ENCODE data around the gene CHN2. TPM values are rescaled to one million over a fixed set of nuclear protein-coding genes. Genes with fewer than 3 reads are reported as not detected.

The CHN2 gene
- total RNA-seq, 1 experiment from 2014 or later: 7.7 TPM

GRCh38 chr7:29346231-29346978 lies 151.8 kb downstream of the CHN2 start:
- H3K4me3 ChIP-seq (ENCODE audit: low read length): no peak overlapping the region
- TF ChIP-seq EZH2phosphoT487 (IDR thresholded peaks at IDR 0.05; ENCODE audit: borderline replicate concordance, low read length): no peak
- no peak for TF ChIP-seq EZH2 (IDR thresholded peaks at IDR 0.05; ENCODE audit: low read length, unreplicated experiment)
- TF ChIP-seq CTCF (conservative IDR thresholded peaks at IDR 0.05; ENCODE audit: low read depth, low read length): no peak
- H3K79me2 ChIP-seq (ENCODE audit: low read length): no peaks in the 10 kb centered on the region
- H2AFZ ChIP-seq (ENCODE audit: low read length): no peak overlapping the region
- DNase-seq (peak; percentile 7), ATAC-seq (no peak)
- POLR2A ChIA-PET (ENCODE audit: unreplicated experiment): no interaction called here
- no peak overlapping the region for H3K27ac ChIP-seq (ENCODE audit: low read length)
- no peaks in the 10 kb centered on the region for H4K20me1 ChIP-seq (ENCODE audit: low read length)
- no peak overlapping the region for H3K4me2 ChIP-seq (ENCODE audit: low read length)
- H3K36me3 ChIP-seq (ENCODE audit: low read depth, low read length): no peaks in the 10 kb centered on the region
- H3K9me3 ChIP-seq (ENCODE audit: low read length): no peaks in the 10 kb centered on the region
- CTCF ChIA-PET: interaction anchor here (0.7 to 1.7 kb wide), 7 partner anchors 30 to 425 kb away, joined by 3 to 17 read pairs (median 8); no protein-coding TSS in a partner anchor
- no peaks in the 10 kb centered on the region for H3K9me2 ChIP-seq (replicated peaks; ENCODE audit: low read length)
- H3K4me1 ChIP-seq (ENCODE audit: insufficient read depth, low read length): peaks cover 19% of the 10 kb centered on the region
- H3K9ac ChIP-seq (ENCODE audit: low read length): no peak overlapping the region
- no peaks in the 10 kb centered on the region for H3K27me3 ChIP-seq (ENCODE audit: low read length)
- H3F3A ChIP-seq (ENCODE audit: low read length, unreplicated experiment): no peaks in the 10 kb centered on the region
- BruUV-seq (replicated peaks): no TSS peak
- intact Hi-C loops (cut with micrococcal nuclease): loop anchor here (10.0 kb wide), 1 partner anchor 58 kb away; no protein-coding TSS in a partner anchor

- TF ChIP-seq EZH2phosphoT487 (IDR thresholded peaks at IDR 0.05; ENCODE audit: borderline replicate concordance, low read length) (no peak), CTCF (conservative IDR thresholded peaks at IDR 0.05; ENCODE audit: low read depth, low read length) (no peak)
- no TSS peak for BruUV-seq (replicated peaks)
- ChIA-PET CTCF (interaction anchor here (1.0 kb wide), 1 partner anchor 160 kb away, joined by 3 read pairs; no protein-coding TSS in a partner anchor), POLR2A (ENCODE audit: unreplicated experiment) (no interaction called here)
- ATAC-seq (peak; percentile 77), DNase-seq (peak; percentile 51)
- no peaks in the 10 kb centered on the region for H4K20me1 ChIP-seq (ENCODE audit: low read length)
- H3K4me1 ChIP-seq (ENCODE audit: insufficient read depth, low read length): no peaks in the 10 kb centered on the region; the same call in 1 of the 2 replicates
- no peak overlapping the region for H3K4me3 ChIP-seq (ENCODE audit: low read length)
- no peak overlapping the region for H3K9ac ChIP-seq (ENCODE audit: low read length)
- no peaks in the 10 kb centered on the region for H3K36me3 ChIP-seq (ENCODE audit: low read depth, low read length)
- no peaks in the 10 kb centered on the region for H3K9me2 ChIP-seq (replicated peaks; ENCODE audit: low read length)
- H2AFZ ChIP-seq (ENCODE audit: low read length): no peak overlapping the region
- H3K4me2 ChIP-seq (ENCODE audit: low read length): no peak overlapping the region
- no peaks in the 10 kb centered on the region for H3K27me3 ChIP-seq (ENCODE audit: low read length)
- no peaks in the 10 kb centered on the region for H3F3A ChIP-seq (ENCODE audit: low read length, unreplicated experiment)
- intact Hi-C loops (cut with micrococcal nuclease): loop anchor here (10.0 kb wide), 1 partner anchor 55 kb away; no protein-coding TSS in a partner anchor
- H3K79me2 ChIP-seq (ENCODE audit: low read length): no peaks in the 10 kb centered on the region
- H3K9me3 ChIP-seq (ENCODE audit: low read length): no peaks in the 10 kb centered on the region
- H3K27ac ChIP-seq (ENCODE audit: low read length): no peak overlapping the region
These were observed 154.8 kb downstream of the CHN2 start for GRCh38 chr7:29349362-29349761.

- Histone ChIP-seq H3K4me2 (ENCODE audit: low read length) (no peak overlapping the region), H3K9me2 (replicated peaks; ENCODE audit: low read length) (no peaks in the 10 kb centered on the region), H3K36me3 (ENCODE audit: low read depth, low read length) (no peaks in the 10 kb centered on the region), H3F3A (ENCODE audit: low read length, unreplicated experiment) (no peaks in the 10 kb centered on the region), H3K4me1 (ENCODE audit: insufficient read depth, low read length) (no peaks in the 10 kb centered on the region; the same call in 1 of the 2 replicates), H3K27ac (ENCODE audit: low read length) (no peak overlapping the region), H3K27me3 (ENCODE audit: low read length) (no peaks in the 10 kb centered on the region), H4K20me1 (ENCODE audit: low read length) (no peaks in the 10 kb centered on the region), H3K9ac (ENCODE audit: low read length) (no peak overlapping the region), H3K4me3 (ENCODE audit: low read length) (no peak overlapping the region), H3K9me3 (ENCODE audit: low read length) (no peaks in the 10 kb centered on the region), H3K79me2 (ENCODE audit: low read length) (no peaks in the 10 kb centered on the region), H2AFZ (ENCODE audit: low read length) (no peak overlapping the region)
- ChIA-PET CTCF (no interaction called here), POLR2A (ENCODE audit: unreplicated experiment) (no interaction called here)
- no TSS peak for BruUV-seq (replicated peaks)
- ATAC-seq: no peak
- DNase-seq: no peak
- TF ChIP-seq EZH2phosphoT487 (IDR thresholded peaks at IDR 0.05; ENCODE audit: borderline replicate concordance, low read length) (no peak), CTCF (conservative IDR thresholded peaks at IDR 0.05; ENCODE audit: low read depth, low read length) (no peak), EZH2 (IDR thresholded peaks at IDR 0.05; ENCODE audit: low read length, unreplicated experiment) (no peak)
- intact Hi-C loops (cut with micrococcal nuclease): no loop called here
These were observed 155.8 kb downstream of the CHN2 start for GRCh38 chr7:29350351-29350750.
